Endodermal cell (in vitro differentiated cells): Measurements from ENCODE around the gene ZNF107. TPM values are rescaled to one million over a fixed set of nuclear protein-coding genes. Genes with fewer than 3 reads are reported as not detected.
"Not testable (repeated sequence)": the region's sequence is repeated elsewhere in the genome, so short reads cannot be mapped to it uniquely, and the experiment has no call there.

Experiments
- DNase-seq: peaks from one replicate; pipeline ENCODE4 v3.0.0-alpha.2; 2017
- H3K27ac ChIP-seq: 2 replicates; pipeline ENCODE4 v1.5.1; 2013; ENCODE audit warnings: mild to moderate bottlenecking, low read depth, low read length, moderate library complexity
- H3K27me3 ChIP-seq: 2 replicates; pipeline ENCODE4 v1.6.1; 2013; ENCODE audit warnings: mild to moderate bottlenecking, low read length, moderate library complexity; ENCODE audit not compliant: insufficient read depth, control insufficient read depth, poor library complexity, severe bottlenecking
- H3K36me3 ChIP-seq: 2 replicates; pipeline ENCODE4 v1.7.0; 2013; ENCODE audit warnings: mild to moderate bottlenecking, low read length, moderate library complexity; ENCODE audit not compliant: control insufficient read depth, insufficient read depth
- H3K4me1 ChIP-seq: one replicate; pipeline ENCODE4 v1.7.0; 2013; ENCODE audit warnings: low read length; ENCODE audit not compliant: control insufficient read depth, insufficient read depth
- H3K4me3 ChIP-seq: 2 replicates; pipeline ENCODE4 v1.5.1; 2013; ENCODE audit warnings: mild to moderate bottlenecking, low read length, moderate library complexity
- H3K9ac ChIP-seq: 2 replicates; pipeline ENCODE4 v1.6.1; 2013; ENCODE audit warnings: mild to moderate bottlenecking, low read length, moderate library complexity; ENCODE audit not compliant: poor library complexity, severe bottlenecking; ENCODE audit errors: extremely low read depth
- H3K9me3 ChIP-seq: 2 replicates; pipeline ENCODE4 v1.6.1; 2013; ENCODE audit warnings: mild to moderate bottlenecking, low read length, moderate library complexity; ENCODE audit not compliant: control insufficient read depth
- H3K27ac Mint-ChIP-seq: 2 replicates; pipeline ENCODE4 v1.8.0; 2020; ENCODE audit warnings: mixed read lengths
- H3K27me3 Mint-ChIP-seq: 2 replicates; pipeline ENCODE4 v1.8.0; 2021; ENCODE audit warnings: mild to moderate bottlenecking, mixed read lengths; ENCODE audit not compliant: insufficient read depth
- H3K36me3 Mint-ChIP-seq: 2 replicates; pipeline ENCODE4 v1.8.0; 2020; ENCODE audit warnings: low read depth, mixed read lengths
- H3K4me1 Mint-ChIP-seq: 2 replicates; pipeline ENCODE4 v1.8.0; 2020; ENCODE audit warnings: mixed read lengths
- H3K4me3 Mint-ChIP-seq: 2 replicates; pipeline ENCODE4 v1.8.0; 2020; ENCODE audit warnings: mild to moderate bottlenecking, moderate library complexity, mixed read lengths
- H3K9me3 Mint-ChIP-seq: 2 replicates; pipeline ENCODE4 v1.8.0; 2020; ENCODE audit warnings: mild to moderate bottlenecking, mixed read lengths
- CTCF ChIP-seq: fragments of 200-600 bp; sonication (generic); conservative IDR thresholded peaks from 2 replicates; pipeline ENCODE4 v1.5.0; 2021; ENCODE audit warnings: antibody characterized with exemption, mild to moderate bottlenecking
- WGBS, 2 experiments: methylation state at CpG; one replicate each; pipeline versions ENCODE4 v1.1.5 to v1.1.7; 2013; ENCODE audit warnings: missing lambda C conversion rate in 2 of 2, mixed read lengths in 1 of 2; ENCODE audit not compliant: insufficient coverage in 1 of 2, insufficient read length in 1 of 2; 5-methylcytosine and 5-hydroxymethylcytosine counted together
- total RNA-seq, 2 donors: library from RNA; stranded (reverse); fragmentation: NEBNext Ultra II Directional in 1 of 2; extraction: Animal tissue kit (Norgen Biotek cat#: 25700) in 1 of 2; gene quantifications; 2 replicates in 1 of 2; 3 replicates in 1 of 2; pipeline ENCODE4 v1.2.1, GENCODE V29; 2021

ZNF107 gene
- total RNA-seq, 2 donors from 2014 or later = 16.9 to 17.9 TPM

GRCh38 chr7:64654796-64655548 lies 11.0 kb upstream of the ZNF107 start:
- no peak for TF ChIP-seq CTCF
- no peak overlapping the region for H3K27ac Mint-ChIP-seq
- peaks cover 11% of the 10 kb centered on the region for H3K9me3 ChIP-seq
- peaks cover 92% of the 10 kb centered on the region for H3K9me3 Mint-ChIP-seq
- DNase-seq = no peak
- no peaks in the 10 kb centered on the region for H3K4me1 ChIP-seq
- no peak overlapping the region for H3K4me3 ChIP-seq
- no peak overlapping the region for H3K27ac ChIP-seq
- H3K9ac ChIP-seq = no peak overlapping the region
- H3K36me3 ChIP-seq = no peaks in the 10 kb centered on the region
- 67 to 75% methylated on average over 5 of the region's 5 CpGs for WGBS, 2 experiments
- no peak overlapping the region for H3K4me3 Mint-ChIP-seq
- no peaks in the 10 kb centered on the region for H3K27me3 ChIP-seq
- peaks cover 1% of the 10 kb centered on the region for H3K27me3 Mint-ChIP-seq
- H3K4me1 Mint-ChIP-seq = no peaks in the 10 kb centered on the region
- H3K36me3 Mint-ChIP-seq = no peaks in the 10 kb centered on the region

- no peak for DNase-seq
- Mint-ChIP-seq H3K9me3 (peaks cover 94% of the 10 kb centered on the region), H3K4me3 (no peak overlapping the region), H3K36me3 (no peaks in the 10 kb centered on the region), H3K27ac (no peak overlapping the region), H3K4me1 (no peaks in the 10 kb centered on the region), H3K27me3 (peaks cover 1% of the 10 kb centered on the region)
- H3K27ac ChIP-seq = no peak overlapping the region
- H3K4me3 ChIP-seq = no peak overlapping the region
- H3K27me3 ChIP-seq = no peaks in the 10 kb centered on the region
- TF ChIP-seq CTCF = no peak
- H3K9me3 ChIP-seq = peaks cover 10% of the 10 kb centered on the region
- H3K36me3 ChIP-seq = no peaks in the 10 kb centered on the region
- WGBS, 2 experiments = 50% methylated on average over 2 of the region's 2 CpGs; no CpG with 5 or more reads in 1 of the 2 experiments
- no peaks in the 10 kb centered on the region for H3K4me1 ChIP-seq
- H3K9ac ChIP-seq = no peak overlapping the region
Observed at GRCh38 chr7:64655811-64656210, 10.1 kb upstream of the ZNF107 start.

GRCh38 chr7:64656489-64656888 lies 9.4 kb upstream of the ZNF107 start:
- peaks cover 1% of the 10 kb centered on the region for H3K27me3 Mint-ChIP-seq
- H3K36me3 Mint-ChIP-seq = no peaks in the 10 kb centered on the region
- H3K27ac Mint-ChIP-seq = no peak overlapping the region
- H3K4me1 Mint-ChIP-seq = no peaks in the 10 kb centered on the region
- Histone ChIP-seq H3K36me3 (no peaks in the 10 kb centered on the region), H3K4me1 (no peaks in the 10 kb centered on the region), H3K4me3 (no peak overlapping the region), H3K9ac (no peak overlapping the region), H3K27me3 (no peaks in the 10 kb centered on the region), H3K27ac (no peak overlapping the region), H3K9me3 (peaks cover 8% of the 10 kb centered on the region)
- 82 to 95% methylated on average over 3 of the region's 3 CpGs for WGBS, 2 experiments
- H3K9me3 Mint-ChIP-seq = peaks cover 93% of the 10 kb centered on the region
- no peak for DNase-seq
- H3K4me3 Mint-ChIP-seq = no peak overlapping the region
- no peak for TF ChIP-seq CTCF

GRCh38 chr7:64662091-64662490 lies 3.8 kb upstream of the ZNF107 start:
- not testable (repeated sequence) for H3K4me3 ChIP-seq, H3K36me3 Mint-ChIP-seq, H3K27ac ChIP-seq, H3K4me1 Mint-ChIP-seq, H3K27me3 Mint-ChIP-seq, H3K27me3 ChIP-seq, DNase-seq, H3K9me3 ChIP-seq, H3K9ac ChIP-seq, H3K27ac Mint-ChIP-seq, H3K36me3 ChIP-seq, H3K4me3 Mint-ChIP-seq, H3K4me1 ChIP-seq
- H3K9me3 Mint-ChIP-seq = peaks cover 49% of the 10 kb centered on the region
- WGBS, 2 experiments = 87 to 100% methylated on average over 2 to 5 of the region's 5 CpGs
